ENCODE data around the gene SERPINI2.

- TF ChIP-seq, protein P1, sequence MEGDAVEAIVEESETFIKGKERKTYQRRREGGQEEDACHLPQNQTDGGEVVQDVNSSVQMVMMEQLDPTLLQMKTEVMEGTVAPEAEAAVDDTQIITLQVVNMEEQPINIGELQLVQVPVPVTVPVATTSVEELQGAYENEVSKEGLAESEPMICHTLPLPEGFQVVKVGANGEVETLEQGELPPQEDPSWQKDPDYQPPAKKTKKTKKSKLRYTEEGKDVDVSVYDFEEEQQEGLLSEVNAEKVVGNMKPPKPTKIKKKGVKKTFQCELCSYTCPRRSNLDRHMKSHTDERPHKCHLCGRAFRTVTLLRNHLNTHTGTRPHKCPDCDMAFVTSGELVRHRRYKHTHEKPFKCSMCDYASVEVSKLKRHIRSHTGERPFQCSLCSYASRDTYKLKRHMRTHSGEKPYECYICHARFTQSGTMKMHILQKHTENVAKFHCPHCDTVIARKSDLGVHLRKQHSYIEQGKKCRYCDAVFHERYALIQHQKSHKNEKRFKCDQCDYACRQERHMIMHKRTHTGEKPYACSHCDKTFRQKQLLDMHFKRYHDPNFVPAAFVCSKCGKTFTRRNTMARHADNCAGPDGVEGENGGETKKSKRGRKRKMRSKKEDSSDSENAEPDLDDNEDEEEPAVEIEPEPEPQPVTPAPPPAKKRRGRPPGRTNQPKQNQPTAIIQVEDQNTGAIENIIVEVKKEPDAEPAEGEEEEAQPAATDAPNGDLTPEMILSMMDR (conservative IDR thresholded peaks at IDR 0.05 in 1 of 2, IDR thresholded peaks at IDR 0.05 in 1 of 2; ENCODE audit: low read depth in 1 of 2, low read length in 2 of 2): peak in 1 of 2 donors; percentile 51
- no peak for TF ChIP-seq EZH2 (IDR thresholded peaks at IDR 0.05; ENCODE audit: low read length, missing control alignments)
Measured at GRCh38 chr3:167406876-167407492, 66.9 kb downstream of the SERPINI2 start.

Measured in fibroblast of lung (primary cell).